SJSA1 (cell line): ENCODE data around the gene IL17RE. TPM values are rescaled to one million over a fixed set of nuclear protein-coding genes. Genes with fewer than 3 reads are reported as not detected.

ENCODE experiments used
- DNase-seq, 2 experiments: peaks; one replicate each; pipeline ENCODE4 v3.0.0-alpha.2; 2015 to 2020; ENCODE audit warnings: low spot score in 2 of 2, low read depth in 1 of 2
- H3K27ac ChIP-seq: fragments of 250-450 bp; sonication (Bioruptor Pico); 2 replicates; pipeline ENCODE4 v1.5.1; 2020; ENCODE audit warnings: mild to moderate bottlenecking, moderate library complexity
- H3K27me3 ChIP-seq: fragments of 250-450 bp; sonication (Bioruptor Pico); replicated peaks from 2 replicates; pipeline ENCODE4 v1.5.1; 2020; ENCODE audit warnings: mild to moderate bottlenecking, moderate library complexity
- H3K36me3 ChIP-seq: fragments of 250-450 bp; sonication (Bioruptor Pico); 2 replicates; pipeline ENCODE4 v1.5.1; 2020; ENCODE audit warnings: mild to moderate bottlenecking
- H3K4me1 ChIP-seq: fragments of 250-450 bp; sonication (Bioruptor Pico); replicated peaks from 2 replicates; pipeline ENCODE4 v1.6.1; 2021; ENCODE audit warnings: mild to moderate bottlenecking
- H3K4me3 ChIP-seq: fragments of 250-450 bp; sonication (Bioruptor Pico); 2 replicates; pipeline ENCODE4 v1.5.1; 2020; ENCODE audit warnings: mild to moderate bottlenecking
- H3K9me3 ChIP-seq: fragments of 250-450 bp; sonication (Bioruptor Pico); replicated peaks from 2 replicates; pipeline ENCODE4 v1.5.1; 2020; ENCODE audit warnings: mild to moderate bottlenecking
- total RNA-seq: library from RNA; depleted of rRNA; stranded (reverse); fragments of >200 nt; shearing (Covaris generic); gene quantifications from 2 replicates; pipeline ENCODE4 v1.2.3, GENCODE V29; 2014; rRNA removed

The IL17RE gene
- total RNA-seq, 1 experiment from 2014 or later = 0.37 TPM

DNA sequence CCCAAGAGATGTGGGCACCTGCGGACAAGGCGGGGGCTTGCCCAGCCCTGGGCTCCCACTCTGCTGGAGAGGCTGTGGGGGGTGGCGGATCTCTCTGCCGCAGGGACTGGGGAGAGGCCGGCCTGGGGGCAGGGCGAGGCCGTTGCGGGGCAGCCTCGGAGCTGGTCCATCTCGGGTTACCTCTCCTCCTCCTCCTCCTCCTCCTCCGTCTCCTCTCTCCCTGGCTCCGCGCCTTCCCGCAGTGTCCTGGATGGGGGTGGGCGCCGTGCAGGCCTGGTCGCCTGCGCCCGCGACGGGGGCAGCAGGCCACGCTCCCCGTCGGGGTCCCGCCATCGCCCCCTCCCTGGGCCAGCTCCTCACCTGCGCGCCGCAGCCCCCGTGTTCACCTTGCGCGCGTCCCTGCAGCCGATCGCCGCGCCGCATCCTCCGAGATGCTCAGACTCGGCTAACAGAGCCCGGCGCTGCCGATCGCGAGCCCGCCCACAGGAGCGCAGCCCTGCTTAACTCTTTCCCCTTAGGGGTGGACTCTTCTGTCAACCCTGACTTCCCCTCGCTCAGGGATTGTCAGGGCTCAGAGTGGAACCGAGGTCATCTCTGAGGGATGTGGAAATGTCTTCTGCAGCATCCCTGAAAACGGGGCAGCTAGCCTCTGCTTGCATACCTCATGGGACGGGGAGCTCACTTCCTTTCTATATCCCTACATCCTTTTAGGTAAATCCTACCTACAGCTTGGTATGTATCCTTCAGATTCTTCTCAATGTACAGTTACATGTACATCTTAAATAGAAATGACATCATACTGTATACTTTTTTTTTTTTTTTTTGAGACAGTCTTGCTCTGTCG is 49.5 kb downstream of the IL17RE start, which contains the start of gene PRRT3:
PRRT3 (minus strand) TSS at position 447 of the 844 bp plus-strand sequence. CDS start 2,293 bp downstream, outside the sequence.
- DNase-seq = no peak
- Histone ChIP-seq H3K9me3 (no peaks in the 10 kb centered on the region), H3K36me3 (no peaks in the 10 kb centered on the region), H3K4me1 (peaks cover 15% of the 10 kb centered on the region), H3K4me3 (peak within 1 kb of the TSS; percentile 46), H3K27me3 (no peaks in the 10 kb centered on the region), H3K27ac (no peak within 1 kb of the TSS)

DNA sequence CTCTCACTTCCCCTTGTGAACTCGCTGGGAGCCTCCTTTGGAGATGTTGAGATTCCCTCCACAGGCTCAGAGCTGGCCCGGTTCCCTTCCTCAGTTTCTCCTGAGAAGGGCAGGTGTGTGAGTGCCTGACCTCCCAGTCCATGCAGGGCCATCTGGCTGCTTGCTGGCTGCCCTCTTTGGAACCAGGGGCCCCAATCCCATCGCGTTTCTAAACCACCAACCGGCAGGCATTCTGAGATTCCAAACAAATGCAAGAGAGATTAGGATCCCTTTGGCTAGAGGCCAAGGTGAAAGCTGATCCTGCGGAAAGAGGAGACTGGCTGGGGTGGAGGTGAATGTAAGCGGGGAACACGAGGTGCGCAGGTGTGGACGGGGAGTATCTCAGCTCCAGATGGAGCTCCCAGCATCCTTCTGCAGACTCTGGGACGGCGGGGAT is 52.4 kb downstream of the IL17RE start:
- H3K27ac ChIP-seq = no peak overlapping the region
- H3K36me3 ChIP-seq = no peaks in the 10 kb centered on the region
- H3K27me3 ChIP-seq = no peaks in the 10 kb centered on the region
- peaks cover 9% of the 10 kb centered on the region for H3K4me1 ChIP-seq
- H3K9me3 ChIP-seq = no peaks in the 10 kb centered on the region
- no peak for DNase-seq
- H3K4me3 ChIP-seq = no peak overlapping the region

DNA sequence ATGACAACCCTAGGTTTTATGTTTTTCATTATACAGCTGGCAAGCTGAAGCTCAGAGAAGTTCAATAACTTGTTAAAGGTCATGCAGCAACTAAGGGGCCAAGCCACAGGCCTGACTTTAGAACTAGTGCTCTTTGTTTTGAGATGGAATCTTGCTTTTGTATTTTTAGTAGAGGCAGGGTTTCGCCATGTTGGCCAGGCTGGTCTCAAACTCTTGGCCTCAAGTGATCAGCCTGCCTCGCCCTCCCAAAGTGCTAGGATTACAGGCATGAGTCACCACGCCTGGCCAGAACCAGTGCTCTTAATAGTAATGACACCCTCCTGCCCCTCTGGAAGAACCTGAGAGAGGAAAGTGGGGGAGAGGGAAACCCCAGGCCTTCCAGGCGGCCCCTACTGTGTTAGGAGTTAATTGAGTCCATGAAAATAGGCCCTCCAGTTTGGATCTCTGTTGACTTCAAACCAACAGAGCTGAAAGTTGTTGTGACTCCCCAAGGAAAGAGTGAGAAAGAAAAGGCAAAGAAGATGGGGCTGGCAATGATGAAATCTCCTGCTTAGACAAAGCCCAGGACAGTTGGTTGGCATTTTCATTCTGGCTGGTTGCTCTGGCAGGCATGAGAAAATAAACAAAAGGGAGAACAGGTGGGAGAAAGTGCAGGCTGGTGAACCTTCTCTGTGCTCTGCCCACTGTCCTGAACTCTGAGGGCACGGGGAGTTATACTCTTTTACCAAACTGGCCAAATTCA is 53.1 kb downstream of the IL17RE start:
- Histone ChIP-seq H3K36me3 (no peaks in the 10 kb centered on the region), H3K27me3 (no peaks in the 10 kb centered on the region), H3K4me1 (peaks cover 9% of the 10 kb centered on the region), H3K27ac (no peak overlapping the region), H3K9me3 (no peaks in the 10 kb centered on the region), H3K4me3 (no peak overlapping the region)
- DNase-seq = no peak

DNA sequence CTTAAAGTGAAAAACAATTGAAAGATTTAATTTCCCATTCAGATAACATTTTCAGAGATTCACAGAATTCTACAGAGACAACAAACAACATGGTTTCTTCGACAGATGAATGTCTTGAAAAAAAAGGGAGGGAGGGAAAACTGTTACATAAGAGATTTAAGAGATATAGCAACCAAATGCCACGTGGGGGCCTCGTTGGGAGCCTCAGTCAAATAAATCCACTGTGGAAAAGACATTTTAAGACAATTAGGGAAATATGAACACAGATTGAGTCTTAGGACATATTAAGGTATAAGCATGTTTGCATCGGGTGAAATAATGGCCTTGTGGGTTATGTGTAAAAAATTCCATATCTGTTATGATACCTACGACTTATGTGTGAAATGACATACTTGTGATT is 54.6 kb downstream of the IL17RE start:
- Histone ChIP-seq H3K4me3 (no peak overlapping the region), H3K9me3 (no peaks in the 10 kb centered on the region), H3K27me3 (no peaks in the 10 kb centered on the region), H3K4me1 (peaks cover 2% of the 10 kb centered on the region), H3K27ac (no peak overlapping the region), H3K36me3 (no peaks in the 10 kb centered on the region)
- no peak for DNase-seq

DNA sequence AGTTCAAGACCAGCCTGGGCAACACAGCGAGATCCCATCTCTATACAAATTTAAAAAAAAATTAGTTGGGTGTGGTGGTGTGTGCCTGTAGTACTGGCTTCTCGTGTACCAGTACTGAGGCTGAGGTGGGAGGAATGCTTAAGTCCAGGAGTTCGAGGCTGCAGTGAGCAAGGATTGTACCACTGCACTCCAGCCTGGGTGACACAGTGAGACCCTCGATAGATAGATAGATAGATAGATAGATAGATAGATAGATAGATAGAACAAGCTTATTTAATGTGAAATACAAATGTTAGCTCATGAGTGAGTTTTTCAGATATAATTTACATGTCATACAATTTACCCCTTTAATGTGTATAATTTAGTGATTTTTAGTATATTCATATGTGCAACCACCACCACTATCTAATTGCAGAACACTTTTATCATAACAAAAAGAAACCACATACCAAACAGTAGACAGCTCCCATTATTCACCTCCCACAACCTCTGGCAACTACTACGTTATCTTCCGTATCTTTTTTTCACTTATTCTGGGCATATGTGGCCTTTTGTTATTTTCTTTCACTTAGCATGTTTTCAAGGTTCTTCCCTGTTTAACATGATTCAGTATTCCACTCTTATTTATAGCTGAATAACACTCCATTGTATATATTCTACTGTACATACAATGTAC is 62.7 kb downstream of the IL17RE start:
- Histone ChIP-seq H3K4me1 (peaks cover 8% of the 10 kb centered on the region), H3K27me3 (no peaks in the 10 kb centered on the region), H3K4me3 (no peak overlapping the region), H3K27ac (no peak overlapping the region), H3K9me3 (no peaks in the 10 kb centered on the region), H3K36me3 (peaks cover 50% of the 10 kb centered on the region)
- no peak for DNase-seq

Other genes with a start within 250 kb of the IL17RE start
- gene CPNE9, start 199.0 kb upstream of the IL17RE start, total RNA-seq = not detected in 2 replicates
- gene BRPF1, start 171.1 kb upstream of the IL17RE start, total RNA-seq = 12.2 and 18.5 TPM in 2 replicates
- 18.8 and 24.4 TPM in 2 replicates for gene OGG1, start 152.9 kb upstream of the IL17RE start, total RNA-seq
- gene CAMK1, start 132.9 kb upstream of the IL17RE start, total RNA-seq = 10.0 and 11.8 TPM in 2 replicates
- 102 and 111 TPM in 2 replicates for gene TADA3, start 110.4 kb upstream of the IL17RE start, total RNA-seq
- 185 and 270 TPM in 2 replicates for gene ARPC4, start 109.8 kb upstream of the IL17RE start, total RNA-seq
- 2.3 and 5.8 TPM in 2 replicates for gene TTLL3, start 92.6 kb upstream of the IL17RE start, total RNA-seq
- 30.5 and 49.5 TPM in 2 replicates for gene RPUSD3, start 58.8 kb upstream of the IL17RE start, total RNA-seq
- not detected in 2 replicates for gene CIDEC, start 22.6 kb upstream of the IL17RE start, total RNA-seq
- 17.2 and 21.2 TPM in 2 replicates for gene JAGN1, start 12.2 kb upstream of the IL17RE start, total RNA-seq
- 12.6 and 19.5 TPM in 2 replicates for gene IL17RC, start 14.2 kb downstream of the IL17RE start, total RNA-seq
- 11.7 and 13.0 TPM in 2 replicates for gene CRELD1, start 31.0 kb downstream of the IL17RE start, total RNA-seq
- 0.25 and 0.58 TPM in 2 replicates for gene PRRT3, start 49.6 kb downstream of the IL17RE start, total RNA-seq
- gene EMC3, start 84.0 kb downstream of the IL17RE start, total RNA-seq = 34.6 and 86.3 TPM in 2 replicates
- gene FANCD2, start 123.6 kb downstream of the IL17RE start, total RNA-seq = 30.0 and 36.7 TPM in 2 replicates
- gene FANCD2OS, start 205.4 kb downstream of the IL17RE start, total RNA-seq = not detected in 2 replicates
- 46.7 and 112 TPM in 2 replicates for gene BRK1, start 212.8 kb downstream of the IL17RE start, total RNA-seq
- 23.5 and 33.0 TPM in 2 replicates for gene VHL, start 238.9 kb downstream of the IL17RE start, total RNA-seq